CD4-positive, alpha-beta T cell treated with Interleukin-2 at 100 ng/mL for 4 hours (primary cell): ENCODE data around the gene TSPAN5.

Experiments
- DNase-seq: peaks from one replicate; pipeline ENCODE4 v3.0.0-alpha.2; 2020; ENCODE audit warnings: low spot score

TSPAN5 gene

GRCh38 chr4:98585596-98585995 is 72.8 kb downstream of the TSPAN5 start:
- no peak for DNase-seq

DNA sequence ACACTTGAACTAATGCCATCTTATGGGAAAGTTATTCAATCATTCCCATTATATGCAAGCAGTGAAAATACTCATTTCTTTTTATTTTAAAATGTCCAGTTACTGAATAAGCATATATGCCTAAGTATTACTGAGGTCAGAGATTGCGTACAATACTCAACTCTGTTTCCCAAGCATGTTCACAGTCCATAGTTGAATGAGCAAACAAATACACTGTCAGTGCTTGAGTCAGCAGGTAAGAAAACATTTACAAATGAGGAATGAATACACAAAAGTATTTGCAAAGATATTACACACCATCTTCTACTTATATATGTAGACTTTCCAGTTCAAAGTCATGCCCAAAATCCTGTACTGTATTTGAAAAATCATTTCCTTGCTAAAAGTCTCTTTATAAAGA is 74.1 kb downstream of the TSPAN5 start:
- no peak for DNase-seq

DNA sequence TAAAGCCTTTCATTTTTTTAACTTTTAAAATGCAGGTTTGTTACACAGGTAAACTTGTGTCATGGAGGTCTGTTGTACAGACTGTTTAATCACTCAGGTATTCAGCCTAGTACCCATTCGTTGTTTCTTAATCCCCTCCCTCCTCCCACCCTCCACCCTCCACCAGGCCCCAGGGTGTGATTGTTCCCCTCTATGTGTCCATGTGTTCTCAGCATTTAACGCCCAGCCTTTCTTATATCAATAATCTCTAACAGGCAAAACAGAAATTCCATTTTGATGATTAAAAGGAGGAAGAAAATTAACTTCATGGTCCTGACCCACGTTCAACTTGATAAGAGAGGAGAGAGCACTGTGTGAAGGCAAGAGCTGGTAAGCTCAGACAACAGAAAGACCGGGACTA is 75.1 kb downstream of the TSPAN5 start:
- no peak for DNase-seq

GRCh38 chr4:98581126-98581525 is 77.3 kb downstream of the TSPAN5 start:
- no peak for DNase-seq

DNA sequence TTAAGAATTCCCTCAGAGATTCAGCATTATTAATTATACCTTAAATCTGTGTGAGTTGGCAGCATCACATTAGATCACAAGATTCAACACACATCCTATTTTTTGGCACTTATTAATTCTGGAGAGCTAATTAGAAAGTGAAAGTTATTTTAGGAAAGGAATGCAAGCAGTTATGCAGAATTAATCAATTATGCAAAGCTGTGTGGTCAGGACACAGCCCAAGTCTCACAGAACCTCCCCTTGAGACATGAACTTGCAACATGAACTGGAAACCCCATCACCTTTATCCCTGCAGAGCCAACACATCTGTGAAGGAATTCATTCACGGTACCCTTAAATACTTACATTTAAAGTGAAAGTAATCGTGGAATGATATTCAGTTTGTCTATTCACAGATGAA is 80.5 kb downstream of the TSPAN5 start:
- no peak for DNase-seq

GRCh38 chr4:98574816-98575215 is 83.6 kb downstream of the TSPAN5 start:
- no peak for DNase-seq

DNA sequence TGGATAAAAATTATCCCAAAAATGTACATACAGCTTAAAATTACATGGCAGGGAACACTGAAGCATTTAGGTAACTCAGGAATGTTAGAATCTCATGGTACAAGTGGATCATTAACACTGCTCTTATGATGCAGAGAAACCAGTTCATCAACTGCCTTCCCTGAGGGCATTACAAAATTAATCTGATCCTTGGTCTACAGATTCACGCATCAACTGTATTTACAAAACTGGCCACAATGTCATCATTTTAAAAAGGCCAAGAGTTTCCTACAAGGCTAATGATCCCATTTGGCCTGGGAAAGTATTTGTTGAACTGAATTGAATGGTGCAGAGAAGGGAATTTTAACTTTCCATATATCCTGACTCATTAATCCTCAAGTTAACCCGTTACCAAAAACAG is 84.6 kb downstream of the TSPAN5 start:
- DNase-seq, result no peak

DNA sequence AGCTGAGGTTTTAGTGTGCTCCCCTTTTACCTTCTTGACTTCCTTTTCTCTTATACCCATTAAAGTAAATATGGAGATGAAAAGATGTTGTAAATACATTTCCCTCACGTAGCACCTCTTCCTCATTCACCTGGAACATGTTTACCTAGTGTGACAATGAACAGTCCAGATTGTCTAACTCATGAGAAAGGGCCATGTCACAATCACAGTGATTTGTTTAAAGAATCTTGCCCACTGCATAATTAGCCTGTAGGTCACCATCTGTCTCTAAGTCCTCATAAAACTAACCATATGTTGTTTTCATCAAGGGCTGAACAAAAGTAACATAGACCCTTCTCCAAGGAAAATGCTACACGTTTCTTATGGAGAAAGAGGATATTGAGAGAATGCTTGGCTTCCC is 85.7 kb downstream of the TSPAN5 start:
- no peak for DNase-seq

DNA sequence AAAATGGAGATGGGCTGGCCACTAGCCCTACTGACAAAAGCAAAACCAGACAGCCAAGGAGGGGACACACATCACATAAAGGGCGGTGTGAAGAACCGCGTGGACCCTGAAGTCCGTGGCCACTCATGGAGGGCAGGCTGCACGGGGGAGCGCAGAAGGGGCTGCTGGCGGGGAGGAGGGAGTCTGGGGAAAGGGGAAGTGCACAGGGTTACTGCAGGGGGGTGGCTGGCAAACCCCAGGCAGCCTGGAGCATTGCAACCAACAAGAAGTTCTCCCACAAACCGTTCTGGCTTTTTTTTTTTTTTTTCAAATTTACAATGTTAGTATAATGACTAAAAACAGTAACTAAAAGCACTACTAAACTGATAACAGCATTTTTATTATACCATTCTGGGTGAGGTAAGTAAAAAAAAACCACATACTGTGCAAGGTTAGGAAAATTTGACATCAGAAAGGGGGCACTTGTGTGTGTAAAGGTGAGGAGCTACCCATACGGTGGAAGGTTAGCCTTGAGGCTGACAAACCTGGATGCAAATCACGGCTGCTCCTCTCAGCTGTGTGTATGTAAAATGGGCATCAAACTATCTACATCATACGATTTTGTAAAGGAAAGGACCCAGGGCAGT is 87.1 kb downstream of the TSPAN5 start:
- DNase-seq, result no peak

GRCh38 chr4:98570151-98570797 is 88.1 kb downstream of the TSPAN5 start:
- no peak for DNase-seq

DNA sequence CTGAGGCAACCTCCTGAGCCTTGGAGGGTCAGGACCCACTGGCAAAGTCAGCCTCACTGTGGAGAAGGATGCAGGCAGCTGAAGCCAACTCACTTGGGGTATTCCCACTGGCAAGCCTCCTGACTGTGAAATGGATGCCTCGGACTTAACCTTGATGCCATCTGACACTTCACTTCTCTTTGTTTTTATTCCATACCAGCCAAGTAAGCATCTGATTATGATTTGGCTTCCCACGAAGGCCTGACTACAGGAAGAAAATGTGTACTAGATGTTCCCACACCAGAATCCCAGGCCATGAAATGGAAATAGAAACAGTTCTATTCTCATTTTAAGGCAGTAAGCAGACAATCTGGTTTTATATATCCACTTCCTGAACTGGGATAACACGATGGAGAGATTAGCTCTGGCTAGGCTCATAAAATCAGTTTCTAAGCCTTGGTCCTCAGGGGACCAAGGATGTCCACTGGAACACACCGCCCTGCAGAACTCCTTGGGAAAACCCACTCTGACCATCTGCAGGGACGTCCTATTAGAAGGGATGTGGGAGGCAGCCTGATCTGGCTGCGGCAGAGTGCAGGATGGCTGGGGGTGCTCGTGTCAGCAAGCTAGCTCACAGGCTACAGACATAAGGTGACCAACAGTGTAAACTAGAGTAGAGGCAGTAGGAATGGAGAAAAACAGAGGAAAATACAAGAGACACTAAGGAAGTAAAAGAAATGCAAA is 89.3 kb downstream of the TSPAN5 start:
- DNase-seq, result no peak

- no peak for DNase-seq
Measured at GRCh38 chr4:98567611-98568010, 90.8 kb downstream of the TSPAN5 start.

DNA sequence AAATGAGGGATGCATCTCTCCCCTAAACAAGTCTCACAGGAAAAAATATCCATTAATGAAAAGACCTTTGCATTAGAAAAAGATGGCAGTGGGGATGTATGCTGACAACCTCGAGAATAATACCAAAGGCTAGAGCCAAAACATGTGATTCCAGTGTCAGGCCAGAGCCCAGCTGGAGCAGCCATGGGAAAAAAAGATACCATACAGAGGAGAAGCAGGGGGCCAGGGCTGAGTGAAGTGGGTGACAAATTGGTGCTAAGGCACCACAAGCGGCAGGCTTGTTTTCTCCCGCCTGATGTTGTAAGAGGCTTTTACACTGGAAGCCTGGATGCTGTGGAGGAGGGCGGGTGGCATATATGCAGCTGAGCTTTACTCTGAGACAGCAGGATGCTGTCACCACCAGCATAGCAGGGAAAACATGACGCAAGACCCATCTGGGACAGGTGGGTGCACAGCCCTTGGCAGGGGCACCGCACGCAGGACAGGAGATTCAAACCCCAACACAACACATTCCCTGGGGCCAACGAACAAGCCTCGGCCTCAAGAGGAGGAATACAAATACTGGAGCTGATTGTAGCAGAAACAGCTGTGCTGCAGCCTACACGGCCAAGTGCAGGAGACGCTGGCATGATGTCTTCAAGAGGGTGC is 91.9 kb downstream of the TSPAN5 start:
- DNase-seq, result no peak

- DNase-seq, result no peak
Measured at GRCh38 chr4:98565681-98566301, 92.6 kb downstream of the TSPAN5 start.

- no peak for DNase-seq
Measured at GRCh38 chr4:98564852-98565251, 93.6 kb downstream of the TSPAN5 start.

- DNase-seq, result no peak
Measured at GRCh38 chr4:98560321-98560720, 98.1 kb downstream of the TSPAN5 start.

DNA sequence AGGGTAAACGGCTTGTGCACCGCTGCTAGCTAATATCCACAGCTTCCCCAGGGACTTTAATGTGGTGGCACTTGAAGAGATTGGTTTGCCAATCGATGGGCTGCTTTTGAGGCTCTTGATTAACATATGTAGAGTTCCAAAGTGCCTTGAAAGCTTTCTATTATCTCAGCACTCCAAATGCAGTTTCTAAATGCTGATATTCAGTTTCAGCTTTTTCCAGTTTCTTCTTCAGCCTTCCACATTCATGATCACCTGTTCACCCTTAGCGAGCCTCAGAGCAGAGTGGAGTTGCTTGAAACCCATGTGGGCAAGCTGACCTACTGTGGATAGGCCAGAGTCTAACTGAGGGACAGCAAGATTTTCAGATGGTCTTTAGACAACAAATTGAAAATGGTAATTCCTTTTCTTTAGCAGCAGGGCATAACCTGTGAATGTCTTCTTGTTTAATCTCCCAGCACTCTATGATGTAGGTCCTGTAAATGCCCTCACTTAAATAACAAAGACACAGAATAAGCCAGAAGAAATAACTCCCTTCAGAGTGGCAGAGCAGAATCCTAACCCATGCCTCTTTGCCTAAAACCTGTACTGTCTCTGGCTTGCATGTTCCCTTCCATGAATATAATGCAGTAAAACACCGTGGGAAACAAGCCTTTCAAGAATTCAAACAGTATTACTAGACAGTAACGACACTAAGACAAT is 99.8 kb downstream of the TSPAN5 start:
- DNase-seq, result no peak

DNA sequence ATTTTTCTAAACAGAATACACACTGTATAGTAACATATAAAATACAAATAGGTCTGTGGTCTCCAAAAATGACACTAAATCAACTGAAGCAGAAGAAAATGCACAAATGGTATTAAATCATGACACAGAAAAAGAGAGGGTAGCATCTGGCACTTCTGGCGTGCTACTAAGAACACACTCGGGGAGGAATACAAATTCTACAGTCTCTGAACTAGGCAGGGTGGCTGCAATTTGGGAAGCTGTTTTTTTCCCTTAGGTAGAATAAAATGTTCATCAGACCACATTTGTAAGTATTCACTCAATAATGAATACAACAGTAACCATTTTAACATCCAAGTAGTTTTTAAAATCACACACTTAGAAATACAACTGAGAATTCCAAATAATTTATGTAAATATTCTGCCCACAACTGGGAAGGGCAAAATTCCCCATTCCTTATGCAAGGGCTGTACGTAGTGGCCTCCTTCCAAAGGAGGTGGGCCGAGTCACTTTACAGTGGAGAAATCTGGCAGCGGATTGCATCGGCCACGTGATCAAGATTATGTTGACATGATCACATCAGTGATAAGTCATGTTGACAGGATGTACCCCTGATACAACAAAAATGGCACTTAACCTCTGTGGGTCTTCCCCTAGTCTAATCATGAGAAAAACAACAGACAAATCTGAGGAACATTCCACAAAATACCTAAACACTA is 101.1 kb downstream of the TSPAN5 start:
- no peak for DNase-seq

- no peak for DNase-seq
Measured at GRCh38 chr4:98556451-98556850, 102.0 kb downstream of the TSPAN5 start.

DNA sequence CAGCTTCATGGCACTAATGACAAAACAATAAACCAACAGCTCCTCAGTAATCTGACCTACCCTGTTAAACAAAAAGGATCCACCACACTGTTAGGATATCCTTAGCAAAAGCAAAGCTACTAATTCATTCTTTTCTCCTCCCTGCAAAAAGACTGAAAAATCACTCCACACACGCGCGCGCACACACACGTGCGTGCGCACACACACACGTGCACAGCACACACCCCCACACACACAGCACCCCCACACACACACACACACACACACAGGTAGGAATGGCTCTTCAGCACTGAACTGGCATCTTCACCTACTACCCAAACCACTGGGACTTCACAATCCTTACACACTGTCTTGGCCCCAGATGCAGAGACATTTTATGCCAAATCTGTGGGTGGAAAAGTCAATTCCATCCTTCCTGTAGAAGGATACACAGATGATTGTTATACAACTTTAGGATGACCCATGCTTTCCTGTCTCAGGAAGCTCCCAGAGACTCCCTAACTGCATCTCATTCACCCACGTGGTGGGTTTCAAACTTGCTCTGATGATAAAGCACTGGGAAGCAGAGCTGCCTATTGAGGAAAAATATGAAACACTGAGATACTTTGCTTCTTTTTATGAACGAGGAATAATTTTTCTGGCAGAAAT is 102.5 kb downstream of the TSPAN5 start:
- DNase-seq, result no peak
